Transverse colon (tissue), 4 donors: ENCODE results near the gene MYOZ2.

Source experiments
- EP300 ChIP-seq: sonication (generic); formaldehyde crosslinking; IDR thresholded peaks from one replicate; pipeline ENCODE4 v1.6.1; 2017; ENCODE audit warnings: antibody characterized with exemption, low read depth
- POLR2A ChIP-seq: fragments of 450-650 bp; IDR thresholded peaks from one replicate; pipeline ENCODE4 v1.6.1; 2016; ENCODE audit warnings: antibody characterized with exemption, mild to moderate bottlenecking, moderate library complexity
- POLR2AphosphoS5 ChIP-seq, 3 donors: sonication (generic); formaldehyde crosslinking; IDR thresholded peaks; one replicate each; pipeline ENCODE4 v1.6.1; 2016; ENCODE audit warnings: antibody characterized with exemption in 3 of 3
- TF ChIP-seq, protein P1 (sequence below), 5 experiments: fragments of 200-600 bp in 3 of 5; fragments of 450-650 bp in 2 of 5; sonication (generic) in 3 of 5; IDR thresholded peaks; 1 replicate in 2 of 5; 2 replicates in 3 of 5; pipeline ENCODE4 v1.5.1; 2016 to 2017; ENCODE audit warnings: antibody characterized with exemption in 5 of 5, inconsistent platforms in 3 of 5, mild to moderate bottlenecking in 2 of 5, moderate library complexity in 1 of 5

DNA sequence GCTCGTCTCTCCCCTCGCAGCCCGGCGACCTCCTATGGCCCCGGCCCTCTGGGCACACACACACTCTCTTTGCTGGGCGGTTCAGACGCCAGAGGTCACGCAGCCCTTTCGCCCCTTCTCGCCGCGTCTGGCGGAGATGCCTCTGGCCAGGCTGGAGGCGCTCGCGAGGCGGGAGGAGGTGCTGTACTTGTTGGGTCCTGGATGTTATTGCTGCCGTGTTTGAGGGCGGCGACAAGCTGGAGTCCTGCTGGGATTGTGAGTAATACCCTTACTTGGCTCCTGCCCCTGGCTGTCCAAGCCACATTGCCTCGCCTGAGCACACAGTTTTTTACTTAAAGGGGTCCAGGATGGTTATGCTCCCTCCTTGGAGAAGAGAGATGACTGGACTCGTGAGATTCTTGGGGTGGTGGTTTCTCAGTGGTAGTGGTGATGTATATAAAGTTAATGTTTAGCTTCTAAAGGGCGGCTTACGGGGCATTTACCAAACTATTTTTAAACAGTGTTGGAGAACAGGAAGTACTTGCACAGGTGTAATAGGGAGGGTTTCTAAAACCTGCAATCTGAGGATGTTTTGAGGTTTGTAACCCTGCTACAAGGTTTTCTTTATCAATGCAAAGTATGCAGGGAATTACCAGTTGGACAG is 77.5 kb downstream of the MYOZ2 start:
- TF ChIP-seq, protein P1, sequence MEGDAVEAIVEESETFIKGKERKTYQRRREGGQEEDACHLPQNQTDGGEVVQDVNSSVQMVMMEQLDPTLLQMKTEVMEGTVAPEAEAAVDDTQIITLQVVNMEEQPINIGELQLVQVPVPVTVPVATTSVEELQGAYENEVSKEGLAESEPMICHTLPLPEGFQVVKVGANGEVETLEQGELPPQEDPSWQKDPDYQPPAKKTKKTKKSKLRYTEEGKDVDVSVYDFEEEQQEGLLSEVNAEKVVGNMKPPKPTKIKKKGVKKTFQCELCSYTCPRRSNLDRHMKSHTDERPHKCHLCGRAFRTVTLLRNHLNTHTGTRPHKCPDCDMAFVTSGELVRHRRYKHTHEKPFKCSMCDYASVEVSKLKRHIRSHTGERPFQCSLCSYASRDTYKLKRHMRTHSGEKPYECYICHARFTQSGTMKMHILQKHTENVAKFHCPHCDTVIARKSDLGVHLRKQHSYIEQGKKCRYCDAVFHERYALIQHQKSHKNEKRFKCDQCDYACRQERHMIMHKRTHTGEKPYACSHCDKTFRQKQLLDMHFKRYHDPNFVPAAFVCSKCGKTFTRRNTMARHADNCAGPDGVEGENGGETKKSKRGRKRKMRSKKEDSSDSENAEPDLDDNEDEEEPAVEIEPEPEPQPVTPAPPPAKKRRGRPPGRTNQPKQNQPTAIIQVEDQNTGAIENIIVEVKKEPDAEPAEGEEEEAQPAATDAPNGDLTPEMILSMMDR (IDR thresholded peaks at IDR 0.05) = peak in 2 of 5 experiments; percentile 14 to 22
- TF ChIP-seq EP300 (no peak), POLR2A (no peak), POLR2AphosphoS5 (IDR thresholded peaks at IDR 0.05) (peak; percentile 22 to 56 (median 51))
